Glutamatergic neuron (in vitro differentiated cells): ENCODE results near the gene SSBP3. TPM values are rescaled to one million over a fixed set of nuclear protein-coding genes. Genes with fewer than 3 reads are reported as not detected.
A peak's percentile ranks its signal among the peaks of the same experiment; 100 is the strongest.

Source experiments
- DNase-seq: peaks from one replicate; pipeline ENCODE4 v3.0.0; 2022
- H3K27ac Mint-ChIP-seq: one replicate; pipeline ENCODE4 v1.8.0; 2020; ENCODE audit warnings: mild to moderate bottlenecking, mixed read lengths, inconsistent platforms; ENCODE audit not compliant: unreplicated experiment
- H3K27me3 Mint-ChIP-seq: one replicate; pipeline ENCODE4 v1.8.0; 2020; ENCODE audit warnings: mild to moderate bottlenecking, moderate library complexity, mixed read lengths, inconsistent platforms; ENCODE audit not compliant: unreplicated experiment
- H3K36me3 Mint-ChIP-seq: one replicate; pipeline ENCODE4 v1.8.0; 2020; ENCODE audit warnings: mild to moderate bottlenecking, mixed read lengths, inconsistent platforms; ENCODE audit not compliant: unreplicated experiment
- H3K4me1 Mint-ChIP-seq: one replicate; pipeline ENCODE4 v1.8.0; 2020; ENCODE audit warnings: mild to moderate bottlenecking, low read depth, mixed read lengths, inconsistent platforms; ENCODE audit not compliant: unreplicated experiment
- H3K4me3 Mint-ChIP-seq: one replicate; pipeline ENCODE4 v1.8.0; 2020; ENCODE audit warnings: mild to moderate bottlenecking, mixed read lengths, inconsistent platforms; ENCODE audit not compliant: unreplicated experiment
- H3K9me3 Mint-ChIP-seq: one replicate; pipeline ENCODE4 v1.8.0; 2020; ENCODE audit warnings: mild to moderate bottlenecking, moderate library complexity, mixed read lengths, inconsistent platforms; ENCODE audit not compliant: unreplicated experiment
- total RNA-seq: library from RNA; stranded (reverse); fragmentation: NEBNext Ultra II Directional; extraction: Animal tissue kit (Norgen Biotek cat#: 25700); gene quantifications from one replicate; pipeline ENCODE4 v1.2.1, GENCODE V29; 2021; ENCODE audit not compliant: unreplicated experiment
- TF ChIP-seq, protein P1 (sequence below): fragments of 200-600 bp; sonication (generic); IDR thresholded peaks from one replicate; pipeline ENCODE4 v1.5.0; 2021; ENCODE audit not compliant: partially characterized antibody, unreplicated experiment

The SSBP3 gene
- total RNA-seq, 1 donor from 2014 or later = 608 TPM

DNA sequence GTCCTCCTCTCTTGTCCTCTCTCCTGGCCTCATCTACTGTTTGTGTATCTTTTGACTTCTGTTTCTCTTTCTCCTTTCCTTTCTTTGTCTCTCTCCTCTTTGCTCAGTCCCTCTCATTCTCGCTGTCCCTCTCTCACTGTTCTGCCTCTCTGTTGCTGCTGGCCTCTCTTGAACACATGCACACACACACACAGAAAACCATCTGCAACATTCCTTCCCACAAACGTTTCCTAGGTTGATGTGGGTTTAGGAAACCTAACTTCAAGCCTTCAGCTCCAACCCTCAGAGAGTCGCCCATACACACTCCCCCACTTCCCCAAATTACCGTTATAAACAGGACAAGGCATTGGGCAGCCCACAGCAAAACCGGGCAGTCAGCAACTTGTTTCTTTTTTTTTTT is 10.9 kb upstream of the SSBP3 start:
- peak overlapping the region; percentile 52 for H3K27ac Mint-ChIP-seq
- DNase-seq = no peak
- no peak overlapping the region for H3K4me3 Mint-ChIP-seq
- H3K4me1 Mint-ChIP-seq = peaks cover 25% of the 10 kb centered on the region
- H3K27me3 Mint-ChIP-seq = peaks cover 15% of the 10 kb centered on the region
- H3K9me3 Mint-ChIP-seq = peaks cover 5% of the 10 kb centered on the region
- H3K36me3 Mint-ChIP-seq = no peaks in the 10 kb centered on the region
- TF ChIP-seq, protein P1, sequence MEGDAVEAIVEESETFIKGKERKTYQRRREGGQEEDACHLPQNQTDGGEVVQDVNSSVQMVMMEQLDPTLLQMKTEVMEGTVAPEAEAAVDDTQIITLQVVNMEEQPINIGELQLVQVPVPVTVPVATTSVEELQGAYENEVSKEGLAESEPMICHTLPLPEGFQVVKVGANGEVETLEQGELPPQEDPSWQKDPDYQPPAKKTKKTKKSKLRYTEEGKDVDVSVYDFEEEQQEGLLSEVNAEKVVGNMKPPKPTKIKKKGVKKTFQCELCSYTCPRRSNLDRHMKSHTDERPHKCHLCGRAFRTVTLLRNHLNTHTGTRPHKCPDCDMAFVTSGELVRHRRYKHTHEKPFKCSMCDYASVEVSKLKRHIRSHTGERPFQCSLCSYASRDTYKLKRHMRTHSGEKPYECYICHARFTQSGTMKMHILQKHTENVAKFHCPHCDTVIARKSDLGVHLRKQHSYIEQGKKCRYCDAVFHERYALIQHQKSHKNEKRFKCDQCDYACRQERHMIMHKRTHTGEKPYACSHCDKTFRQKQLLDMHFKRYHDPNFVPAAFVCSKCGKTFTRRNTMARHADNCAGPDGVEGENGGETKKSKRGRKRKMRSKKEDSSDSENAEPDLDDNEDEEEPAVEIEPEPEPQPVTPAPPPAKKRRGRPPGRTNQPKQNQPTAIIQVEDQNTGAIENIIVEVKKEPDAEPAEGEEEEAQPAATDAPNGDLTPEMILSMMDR = no peak

GRCh38 chr1:54416435-54416834 is 10.2 kb upstream of the SSBP3 start:
- no peak overlapping the region for H3K27ac Mint-ChIP-seq
- H3K27me3 Mint-ChIP-seq = peaks cover 15% of the 10 kb centered on the region

DNA sequence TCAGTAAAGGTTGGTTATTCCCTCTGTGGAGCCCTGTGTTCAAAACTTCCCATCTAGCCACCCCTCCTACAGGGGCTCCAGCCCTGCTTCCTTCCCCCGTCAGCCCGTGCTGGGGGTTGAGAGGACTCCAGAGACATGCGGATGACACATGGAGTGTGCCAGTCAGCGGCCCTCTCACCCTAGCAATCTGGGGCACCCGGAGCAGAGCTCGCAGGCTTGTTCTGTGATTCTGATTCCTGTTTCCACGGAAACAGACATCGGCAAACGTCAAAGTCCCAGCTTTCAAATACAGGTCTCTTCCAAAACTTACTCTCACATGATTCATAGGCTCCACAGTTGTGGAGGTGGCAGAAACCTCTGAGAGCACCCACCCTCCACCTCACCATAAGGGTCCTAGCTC is 9.8 kb upstream of the SSBP3 start:
- Mint-ChIP-seq H3K4me1 (peaks cover 27% of the 10 kb centered on the region), H3K36me3 (no peaks in the 10 kb centered on the region), H3K4me3 (no peak overlapping the region), H3K9me3 (peaks cover 4% of the 10 kb centered on the region), H3K27ac (no peak overlapping the region), H3K27me3 (peaks cover 15% of the 10 kb centered on the region)
- TF ChIP-seq, protein P1 = no peak
- DNase-seq = no peak

More at GRCh38 chr1:54416435-54416834, 10.2 kb upstream of the SSBP3 start:
- Mint-ChIP-seq H3K4me3 (no peak overlapping the region), H3K9me3 (peaks cover 4% of the 10 kb centered on the region), H3K4me1 (peaks cover 27% of the 10 kb centered on the region), H3K36me3 (no peaks in the 10 kb centered on the region)
- TF ChIP-seq, protein P1 = no peak
- no peak for DNase-seq

GRCh38 chr1:54415533-54415932 is 9.3 kb upstream of the SSBP3 start:
- H3K27ac Mint-ChIP-seq = no peak overlapping the region
- no peak overlapping the region for H3K4me3 Mint-ChIP-seq
- H3K4me1 Mint-ChIP-seq = peaks cover 32% of the 10 kb centered on the region
- H3K27me3 Mint-ChIP-seq = peaks cover 17% of the 10 kb centered on the region
- H3K9me3 Mint-ChIP-seq = peaks cover 8% of the 10 kb centered on the region
- TF ChIP-seq, protein P1 = no peak
- no peaks in the 10 kb centered on the region for H3K36me3 Mint-ChIP-seq
- DNase-seq = no peak

GRCh38 chr1:54413732-54414131 is 7.5 kb upstream of the SSBP3 start:
- no peak for DNase-seq
- Mint-ChIP-seq H3K36me3 (no peaks in the 10 kb centered on the region), H3K27me3 (peaks cover 23% of the 10 kb centered on the region), H3K4me1 (peaks cover 47% of the 10 kb centered on the region), H3K27ac (peak overlapping the region; percentile 28), H3K4me3 (no peak overlapping the region), H3K9me3 (peaks cover 11% of the 10 kb centered on the region)
- TF ChIP-seq, protein P1 = no peak
